ENCODE measurements around the gene DMRTC2. TPM values are rescaled to one million over a fixed set of nuclear protein-coding genes. Genes with fewer than 3 reads are reported as not detected.
A peak's percentile ranks its signal among the peaks of the same experiment; 100 is the strongest.

The DMRTC2 gene
- polyA plus RNA-seq, 1 of the 3 experiments (the other 2 are of a cell fraction) = not detected

DNA sequence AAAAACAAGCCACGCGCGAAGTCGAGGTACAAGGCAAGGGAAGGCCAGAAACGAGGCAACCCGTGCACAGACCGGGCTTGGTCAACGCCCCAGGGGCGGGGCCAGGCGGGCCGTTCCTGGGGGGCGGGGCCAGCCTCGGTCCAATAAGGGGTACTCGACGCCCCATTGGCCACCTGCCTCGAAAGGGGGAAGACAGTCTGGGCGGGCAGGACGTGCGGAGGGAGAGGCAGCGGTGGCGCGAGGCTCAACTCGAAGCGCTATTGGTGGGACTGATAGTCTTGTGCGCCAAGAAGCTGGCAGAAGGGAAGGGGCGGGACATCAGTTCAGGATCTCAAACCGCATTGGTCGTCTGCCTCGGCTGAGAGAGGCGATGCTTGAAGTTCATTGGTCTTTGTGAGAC is 241 bp upstream of the DMRTC2 start, which contains the start of gene LYPD4:
Gene LYPD4 (minus strand): TSS at position 83 of the 400 bp plus-strand sequence. CDS start 5,398 bp downstream, outside the sequence.
- no peak within 1 kb of the TSS for H2AFZ ChIP-seq (ENCODE audit: low read depth)
- no peak within 1 kb of the TSS for H3K9ac ChIP-seq
- no peaks in the 10 kb centered on the region for H3K9me3 ChIP-seq
- H3K4me2 ChIP-seq = no peak within 1 kb of the TSS
- no peaks in the 10 kb centered on the region for H4K20me1 ChIP-seq (ENCODE audit: insufficient read depth)
- CTCF ChIA-PET = interaction anchor here (2.0 kb wide), 1 partner anchor 9 kb away, joined by 10 read pairs; no protein-coding TSS in a partner anchor
- POLR2A ChIA-PET = no interaction called here
- H3F3A ChIP-seq (replicated peaks; ENCODE audit: insufficient read depth) = no peaks in the 10 kb centered on the region
- no peaks in the 10 kb centered on the region for H3K9me2 ChIP-seq
- no peak within 1 kb of the TSS for H3K4me3 ChIP-seq (ENCODE audit: low read depth in 2 of 2, low read length in 1 of 2)
- peak; percentile 53 for DNase-seq
- H3K36me3 ChIP-seq (replicated peaks in 1 of 2; ENCODE audit: control insufficient read depth in 1 of 2, insufficient read depth in 2 of 2, low read length in 1 of 2) = no peaks in the 10 kb centered on the region
- no peak within 1 kb of the TSS for H3K27ac ChIP-seq (ENCODE audit: low read depth in 2 of 2, low read length in 1 of 2)
- WGBS (ENCODE audit: low lambda C conversion rate) = 67% methylated on average over 21 of the region's 30 CpGs
- TF ChIP-seq, protein P1, sequence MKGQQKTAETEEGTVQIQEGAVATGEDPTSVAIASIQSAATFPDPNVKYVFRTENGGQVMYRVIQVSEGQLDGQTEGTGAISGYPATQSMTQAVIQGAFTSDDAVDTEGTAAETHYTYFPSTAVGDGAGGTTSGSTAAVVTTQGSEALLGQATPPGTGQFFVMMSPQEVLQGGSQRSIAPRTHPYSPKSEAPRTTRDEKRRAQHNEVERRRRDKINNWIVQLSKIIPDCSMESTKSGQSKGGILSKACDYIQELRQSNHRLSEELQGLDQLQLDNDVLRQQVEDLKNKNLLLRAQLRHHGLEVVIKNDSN (IDR thresholded peaks at IDR 0.05; ENCODE audit: borderline replicate concordance, low read depth) = no peak
- no peak for TF ChIP-seq EZH2phosphoT487 (IDR thresholded peaks at IDR 0.05; ENCODE audit: borderline replicate concordance, low read depth)
- TF ChIP-seq MEF2A (IDR thresholded peaks at IDR 0.05; ENCODE audit: borderline replicate concordance, low read depth) = no peak
- TF ChIP-seq ELF1 (IDR thresholded peaks at IDR 0.05) = no peak
- H3K79me2 ChIP-seq (ENCODE audit: insufficient read depth) = no peaks in the 10 kb centered on the region
- H3K4me1 ChIP-seq (ENCODE audit: control insufficient read depth in 1 of 2, insufficient read depth in 2 of 2, low read depth in 1 of 2, low read length in 1 of 2) = no peaks in the 10 kb centered on the region
- peaks cover 17% of the 10 kb centered on the region; the same call in 1 of the 2 replicates for H3K27me3 ChIP-seq (ENCODE audit: insufficient read depth)

GRCh38 chr19:41845051-41845590 is 279 bp downstream of the DMRTC2 start:
- H2AFZ ChIP-seq (ENCODE audit: low read depth) = no peak overlapping the region
- H3K27me3 ChIP-seq (ENCODE audit: insufficient read depth) = peaks cover 22% of the 10 kb centered on the region
- H3F3A ChIP-seq (replicated peaks; ENCODE audit: insufficient read depth) = no peaks in the 10 kb centered on the region
- ChIA-PET CTCF (interaction anchor here (2.0 kb wide), 1 partner anchor 10 kb away, joined by 10 read pairs; no protein-coding TSS in a partner anchor), POLR2A (no interaction called here)
- TF ChIP-seq USF2 (IDR thresholded peaks at IDR 0.05; ENCODE audit: borderline replicate concordance, low read depth, low read length) (no peak), EZH2phosphoT487 (IDR thresholded peaks at IDR 0.05; ENCODE audit: borderline replicate concordance, low read depth) (no peak), GABPA (IDR thresholded peaks at IDR 0.05; ENCODE audit: low read depth) (no peak), RXRA (IDR thresholded peaks at IDR 0.05; ENCODE audit: borderline replicate concordance, low read depth) (no peak), TCF12 (IDR thresholded peaks at IDR 0.05) (no peak), MEF2A (IDR thresholded peaks at IDR 0.05; ENCODE audit: borderline replicate concordance, low read depth) (no peak), FOSL2 (IDR thresholded peaks at IDR 0.05; ENCODE audit: borderline replicate concordance, low read depth) (no peak), EP300 (IDR thresholded peaks at IDR 0.05; ENCODE audit: borderline replicate concordance in 1 of 2, low read depth in 1 of 2, low read length in 1 of 2) (no peak), MAX (IDR thresholded peaks at IDR 0.05; ENCODE audit: low read depth) (no peak), SMC3 (IDR thresholded peaks at IDR 0.05; ENCODE audit: low read depth, low read length) (no peak), RCOR1 (IDR thresholded peaks at IDR 0.05; ENCODE audit: low read length) (no peak), RFX5 (IDR thresholded peaks at IDR 0.05; ENCODE audit: low read length) (no peak), ZBTB33 (IDR thresholded peaks at IDR 0.05; ENCODE audit: borderline replicate concordance, low read depth) (no peak)
- TF ChIP-seq, protein P2, sequence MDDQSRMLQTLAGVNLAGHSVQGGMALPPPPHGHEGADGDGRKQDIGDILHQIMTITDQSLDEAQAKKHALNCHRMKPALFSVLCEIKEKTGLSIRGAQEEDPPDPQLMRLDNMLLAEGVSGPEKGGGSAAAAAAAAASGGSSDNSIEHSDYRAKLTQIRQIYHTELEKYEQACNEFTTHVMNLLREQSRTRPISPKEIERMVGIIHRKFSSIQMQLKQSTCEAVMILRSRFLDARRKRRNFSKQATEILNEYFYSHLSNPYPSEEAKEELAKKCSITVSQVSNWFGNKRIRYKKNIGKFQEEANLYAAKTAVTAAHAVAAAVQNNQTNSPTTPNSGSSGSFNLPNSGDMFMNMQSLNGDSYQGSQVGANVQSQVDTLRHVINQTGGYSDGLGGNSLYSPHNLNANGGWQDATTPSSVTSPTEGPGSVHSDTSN (IDR thresholded peaks at IDR 0.05) = no peak
- TF ChIP-seq, protein P3, sequence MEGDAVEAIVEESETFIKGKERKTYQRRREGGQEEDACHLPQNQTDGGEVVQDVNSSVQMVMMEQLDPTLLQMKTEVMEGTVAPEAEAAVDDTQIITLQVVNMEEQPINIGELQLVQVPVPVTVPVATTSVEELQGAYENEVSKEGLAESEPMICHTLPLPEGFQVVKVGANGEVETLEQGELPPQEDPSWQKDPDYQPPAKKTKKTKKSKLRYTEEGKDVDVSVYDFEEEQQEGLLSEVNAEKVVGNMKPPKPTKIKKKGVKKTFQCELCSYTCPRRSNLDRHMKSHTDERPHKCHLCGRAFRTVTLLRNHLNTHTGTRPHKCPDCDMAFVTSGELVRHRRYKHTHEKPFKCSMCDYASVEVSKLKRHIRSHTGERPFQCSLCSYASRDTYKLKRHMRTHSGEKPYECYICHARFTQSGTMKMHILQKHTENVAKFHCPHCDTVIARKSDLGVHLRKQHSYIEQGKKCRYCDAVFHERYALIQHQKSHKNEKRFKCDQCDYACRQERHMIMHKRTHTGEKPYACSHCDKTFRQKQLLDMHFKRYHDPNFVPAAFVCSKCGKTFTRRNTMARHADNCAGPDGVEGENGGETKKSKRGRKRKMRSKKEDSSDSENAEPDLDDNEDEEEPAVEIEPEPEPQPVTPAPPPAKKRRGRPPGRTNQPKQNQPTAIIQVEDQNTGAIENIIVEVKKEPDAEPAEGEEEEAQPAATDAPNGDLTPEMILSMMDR (IDR thresholded peaks at IDR 0.05) = no peak
- TF ChIP-seq, protein P1 (IDR thresholded peaks at IDR 0.05; ENCODE audit: borderline replicate concordance, low read depth) = no peak
- no peaks in the 10 kb centered on the region for H3K36me3 ChIP-seq (replicated peaks in 1 of 2; ENCODE audit: control insufficient read depth in 1 of 2, insufficient read depth in 2 of 2, low read length in 1 of 2)
- H3K9me2 ChIP-seq = no peaks in the 10 kb centered on the region
- no peaks in the 10 kb centered on the region for H3K79me2 ChIP-seq (ENCODE audit: insufficient read depth)
- no peak for DNase-seq
- H3K4me3 ChIP-seq (ENCODE audit: low read depth in 2 of 2, low read length in 1 of 2) = no peak overlapping the region
- no peaks in the 10 kb centered on the region for H4K20me1 ChIP-seq (ENCODE audit: insufficient read depth)
- 71% methylated on average over 22 of the region's 23 CpGs for WGBS (ENCODE audit: low lambda C conversion rate)
- no peak overlapping the region for H3K9ac ChIP-seq
- H3K4me2 ChIP-seq = no peak overlapping the region
- no peak overlapping the region for H3K27ac ChIP-seq (ENCODE audit: low read depth in 2 of 2, low read length in 1 of 2)
- no peaks in the 10 kb centered on the region for H3K9me3 ChIP-seq
- H3K4me1 ChIP-seq (ENCODE audit: control insufficient read depth in 1 of 2, insufficient read depth in 2 of 2, low read depth in 1 of 2, low read length in 1 of 2) = no peaks in the 10 kb centered on the region

Data from SK-N-SH (cell line).